Right cardiac atrium (tissue), 5 donors: ENCODE measurements around the gene ODAD2. TPM values are rescaled to one million over a fixed set of nuclear protein-coding genes. Genes with fewer than 3 reads are reported as not detected.

Experiments
- ATAC-seq, 2 donors: fragments of 200-7000 bp; cut with Tn5 transposase; one replicate each; pipeline versions ENCODE4 v1.8.0 to v1.9.1; 2020; ENCODE audit warnings: moderate library complexity in 2 of 2, mild to moderate bottlenecking in 1 of 2
- DNase-seq, 3 donors: peaks; one replicate each; pipeline ENCODE4 v3.0.0-alpha.2; 2020
- H3K27ac ChIP-seq: one replicate; pipeline ENCODE4 v1.5.1; 2013; ENCODE audit warnings: mild to moderate bottlenecking, low read length, control low read depth, moderate library complexity
- H3K27me3 ChIP-seq: one replicate; pipeline ENCODE4 v1.6.1; 2013; ENCODE audit not compliant: control insufficient read depth, insufficient read depth
- H3K4me1 ChIP-seq: one replicate; pipeline ENCODE4 v1.6.1; 2013; ENCODE audit warnings: low read length; ENCODE audit not compliant: control insufficient read depth, insufficient read depth
- H3K4me3 ChIP-seq: one replicate; pipeline ENCODE4 v1.5.1; 2013; ENCODE audit warnings: low read length, control low read depth
- H3K9me3 ChIP-seq: one replicate; pipeline ENCODE4 v1.6.1; 2013; ENCODE audit warnings: low read length; ENCODE audit not compliant: control insufficient read depth
- WGBS: extraction: QIAGEN DNeasy Blood & Tissue Kit; methylation state at CpG from one replicate; pipeline ENCODE4 v1.1.7; 2013; 5-methylcytosine and 5-hydroxymethylcytosine counted together
- intact Hi-C, 4 donors: fragments of 100-400 bp; cut with DNase I; formaldehyde crosslinking; loops; one replicate each; pipeline versions ENCODE4 v1.11.0 to v1.14.0; 2022 to 2023
- long read RNA-seq, 4 donors: library from polyadenylated mRNA; unstranded; transcript quantifications; one replicate each; pipeline ENCODE4 v2.0.0, GENCODE V29; 2020 to 2021
- polyA plus RNA-seq: library from polyadenylated mRNA; stranded (reverse); fragments of 200-250 nt; gene quantifications from one replicate; pipeline ENCODE4 v1.2.3, GENCODE V29; 2013
- total RNA-seq, 4 donors: library from RNA; stranded (reverse); fragmentation: NEBNext Ultra II Directional; extraction: Animal tissue kit (Norgen Biotek cat#: 25700); gene quantifications; one replicate each; pipeline ENCODE4 v1.2.1, GENCODE V29; 2021
- donor health status: healthy with polysubstance abuse.
- donor health status: DM: no; HTN: yes; CAD: no.
- donor health status: DM: no; HTN: no; CAD: no.
- donor health status: DM: no; HTN: yes; CAD: no; lungs with severe emphysema.
- donor health status: DM: yes; HTN: yes; CAD: no.

Gene ODAD2, protein sequence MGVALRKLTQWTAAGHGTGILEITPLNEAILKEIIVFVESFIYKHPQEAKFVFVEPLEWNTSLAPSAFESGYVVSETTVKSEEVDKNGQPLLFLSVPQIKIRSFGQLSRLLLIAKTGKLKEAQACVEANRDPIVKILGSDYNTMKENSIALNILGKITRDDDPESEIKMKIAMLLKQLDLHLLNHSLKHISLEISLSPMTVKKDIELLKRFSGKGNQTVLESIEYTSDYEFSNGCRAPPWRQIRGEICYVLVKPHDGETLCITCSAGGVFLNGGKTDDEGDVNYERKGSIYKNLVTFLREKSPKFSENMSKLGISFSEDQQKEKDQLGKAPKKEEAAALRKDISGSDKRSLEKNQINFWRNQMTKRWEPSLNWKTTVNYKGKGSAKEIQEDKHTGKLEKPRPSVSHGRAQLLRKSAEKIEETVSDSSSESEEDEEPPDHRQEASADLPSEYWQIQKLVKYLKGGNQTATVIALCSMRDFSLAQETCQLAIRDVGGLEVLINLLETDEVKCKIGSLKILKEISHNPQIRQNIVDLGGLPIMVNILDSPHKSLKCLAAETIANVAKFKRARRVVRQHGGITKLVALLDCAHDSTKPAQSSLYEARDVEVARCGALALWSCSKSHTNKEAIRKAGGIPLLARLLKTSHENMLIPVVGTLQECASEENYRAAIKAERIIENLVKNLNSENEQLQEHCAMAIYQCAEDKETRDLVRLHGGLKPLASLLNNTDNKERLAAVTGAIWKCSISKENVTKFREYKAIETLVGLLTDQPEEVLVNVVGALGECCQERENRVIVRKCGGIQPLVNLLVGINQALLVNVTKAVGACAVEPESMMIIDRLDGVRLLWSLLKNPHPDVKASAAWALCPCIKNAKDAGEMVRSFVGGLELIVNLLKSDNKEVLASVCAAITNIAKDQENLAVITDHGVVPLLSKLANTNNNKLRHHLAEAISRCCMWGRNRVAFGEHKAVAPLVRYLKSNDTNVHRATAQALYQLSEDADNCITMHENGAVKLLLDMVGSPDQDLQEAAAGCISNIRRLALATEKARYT
- total RNA-seq (under 1 TPM in 2 of 4 donors, not detected in 2; 0.11 to 0.29 TPM), polyA plus RNA-seq (0.05 TPM)
- long read RNA-seq, donor 1 = 0 reads
- long read RNA-seq, donor 2 = 0 reads
- long read RNA-seq, donor 3 = 0 reads
- long read RNA-seq, donor 4 = 0 reads

DNA sequence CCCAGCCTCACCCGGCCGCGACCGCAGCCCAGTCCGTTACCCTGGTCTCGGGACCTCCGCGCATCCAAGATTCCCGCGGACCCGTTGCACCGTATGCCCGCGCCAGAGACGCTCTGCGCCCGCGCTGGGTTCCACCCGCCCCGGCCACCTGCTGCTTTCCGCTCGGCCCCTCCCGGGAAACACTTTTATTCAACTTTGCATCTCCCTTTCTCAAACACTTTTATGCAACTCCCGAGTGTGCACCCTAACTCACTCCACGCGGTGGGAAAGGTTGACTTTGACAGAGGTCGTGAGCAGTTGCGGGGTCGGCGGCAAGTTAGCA is at the start of gene ODAD2:
ODAD2 (minus strand) TSS at position 126 of the 322 bp plus-strand sequence. CDS start 3,937 bp downstream, outside the sequence.
- H3K27me3 ChIP-seq = no peaks in the 10 kb centered on the region
- WGBS = 4% methylated on average over 30 of the region's 30 CpGs
- H3K27ac ChIP-seq = no peak within 1 kb of the TSS
- H3K9me3 ChIP-seq = no peaks in the 10 kb centered on the region
- intact Hi-C loops = no loop called here
- H3K4me1 ChIP-seq = no peaks in the 10 kb centered on the region
- ATAC-seq = no peak
- DNase-seq = no peak
- H3K4me3 ChIP-seq = peak within 1 kb of the TSS; percentile 75

DNA sequence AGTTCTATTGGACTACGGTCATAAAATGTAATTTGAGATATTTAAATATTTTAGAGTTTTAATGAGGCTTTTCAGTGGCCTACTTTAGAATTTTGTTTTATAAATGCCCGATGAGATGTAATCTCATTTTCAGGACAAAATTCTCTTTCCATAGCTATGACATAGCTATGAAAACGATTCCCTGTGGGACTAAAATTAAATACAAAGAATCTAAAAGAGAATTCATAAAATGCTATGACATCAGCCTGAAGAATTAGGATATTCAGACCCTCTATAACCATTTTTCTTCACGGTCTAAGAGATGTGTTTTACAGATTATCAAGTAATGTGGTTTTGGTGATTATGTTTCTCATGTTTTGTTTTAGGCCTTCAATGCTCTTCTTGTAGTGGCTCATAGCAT is 48.2 kb upstream of the ODAD2 start:
- ATAC-seq (no peak), DNase-seq (no peak)
- no peaks in the 10 kb centered on the region for H3K4me1 ChIP-seq
- 58% methylated on average over 4 of the region's 4 CpGs for WGBS
- intact Hi-C loops = no loop called here
- no peaks in the 10 kb centered on the region for H3K9me3 ChIP-seq
- no peak overlapping the region for H3K4me3 ChIP-seq
- H3K27me3 ChIP-seq = no peaks in the 10 kb centered on the region
- no peak overlapping the region for H3K27ac ChIP-seq

DNA sequence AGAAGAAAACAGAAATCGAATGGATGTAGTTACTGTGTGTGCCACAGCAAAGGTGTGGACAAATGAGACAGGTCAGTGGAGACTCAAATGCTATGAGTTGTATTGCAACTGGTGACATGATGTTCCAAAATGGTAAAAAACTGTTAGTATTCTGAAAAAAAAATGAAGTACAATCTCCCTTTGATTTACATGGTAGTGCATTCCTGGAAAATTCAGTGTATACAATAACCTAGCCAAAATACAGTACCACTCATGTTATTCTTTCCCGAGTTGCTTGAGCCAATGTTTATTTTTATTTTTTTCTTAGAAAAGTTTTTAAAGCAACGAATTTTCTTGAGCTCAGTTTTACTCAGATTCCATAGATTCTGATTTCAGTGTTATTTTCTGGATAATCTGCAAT is 47.7 kb upstream of the ODAD2 start:
- WGBS = 44% methylated on average over 3 of the region's 3 CpGs
- H3K27ac ChIP-seq = no peak overlapping the region
- no peak for DNase-seq
- no peaks in the 10 kb centered on the region for H3K9me3 ChIP-seq
- no peak overlapping the region for H3K4me3 ChIP-seq
- ATAC-seq = no peak
- H3K4me1 ChIP-seq = no peaks in the 10 kb centered on the region
- H3K27me3 ChIP-seq = no peaks in the 10 kb centered on the region
- intact Hi-C loops = no loop called here

DNA sequence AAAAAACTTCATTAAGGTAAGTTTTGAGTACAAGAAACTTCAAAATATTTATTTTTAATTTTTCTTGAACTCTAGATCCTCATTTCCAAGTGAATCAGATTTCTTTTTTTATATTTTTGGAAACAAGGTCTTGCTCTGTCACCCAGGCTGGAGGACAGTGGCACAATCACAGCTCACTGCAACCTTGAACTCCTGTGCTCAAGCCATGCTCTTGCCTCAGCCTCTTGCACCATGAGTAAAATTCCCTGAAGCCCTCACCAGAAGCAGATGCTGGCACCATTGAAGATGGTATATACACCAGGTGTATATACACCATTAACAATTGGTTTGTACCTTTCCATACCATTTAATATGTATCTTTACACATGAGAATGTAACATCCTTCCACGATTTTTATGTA is 45.1 kb upstream of the ODAD2 start:
- DNase-seq = no peak
- WGBS = 64% methylated on average over 1 of the region's 1 CpG
- ATAC-seq = no peak

DNA sequence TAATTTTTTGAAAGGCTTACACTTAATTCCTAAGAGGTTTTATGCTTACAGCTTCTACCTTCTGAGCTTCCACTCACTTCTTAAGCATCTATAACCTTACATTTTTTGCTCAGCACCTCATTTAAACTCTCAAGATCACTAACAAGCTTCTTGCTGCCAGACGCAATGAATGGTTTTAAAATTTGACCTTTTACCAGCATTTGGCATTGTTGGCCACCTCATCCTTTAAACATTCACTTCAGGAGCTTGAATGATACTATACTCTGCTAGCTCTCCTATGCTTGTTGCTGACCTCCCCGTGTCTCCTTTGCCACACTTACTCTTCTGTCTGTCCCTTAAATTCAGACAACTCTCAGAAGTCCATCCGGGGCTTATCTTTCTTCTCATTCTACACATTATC is 37.7 kb upstream of the ODAD2 start:
- H3K27me3 ChIP-seq = no peaks in the 10 kb centered on the region
- H3K9me3 ChIP-seq = no peaks in the 10 kb centered on the region
- no peak for ATAC-seq
- intact Hi-C loops = no loop called here
- no peak overlapping the region for H3K27ac ChIP-seq
- no peak overlapping the region for H3K4me3 ChIP-seq
- 77% methylated on average over 3 of the region's 3 CpGs for WGBS
- no peak for DNase-seq
- H3K4me1 ChIP-seq = no peaks in the 10 kb centered on the region

More for the DNA sequence above, 45.1 kb upstream of the ODAD2 start:
- intact Hi-C loops = no loop called here
- H3K4me3 ChIP-seq = no peak overlapping the region
- H3K9me3 ChIP-seq = no peaks in the 10 kb centered on the region
- no peak overlapping the region for H3K27ac ChIP-seq
- no peaks in the 10 kb centered on the region for H3K27me3 ChIP-seq
- no peaks in the 10 kb centered on the region for H3K4me1 ChIP-seq

DNA sequence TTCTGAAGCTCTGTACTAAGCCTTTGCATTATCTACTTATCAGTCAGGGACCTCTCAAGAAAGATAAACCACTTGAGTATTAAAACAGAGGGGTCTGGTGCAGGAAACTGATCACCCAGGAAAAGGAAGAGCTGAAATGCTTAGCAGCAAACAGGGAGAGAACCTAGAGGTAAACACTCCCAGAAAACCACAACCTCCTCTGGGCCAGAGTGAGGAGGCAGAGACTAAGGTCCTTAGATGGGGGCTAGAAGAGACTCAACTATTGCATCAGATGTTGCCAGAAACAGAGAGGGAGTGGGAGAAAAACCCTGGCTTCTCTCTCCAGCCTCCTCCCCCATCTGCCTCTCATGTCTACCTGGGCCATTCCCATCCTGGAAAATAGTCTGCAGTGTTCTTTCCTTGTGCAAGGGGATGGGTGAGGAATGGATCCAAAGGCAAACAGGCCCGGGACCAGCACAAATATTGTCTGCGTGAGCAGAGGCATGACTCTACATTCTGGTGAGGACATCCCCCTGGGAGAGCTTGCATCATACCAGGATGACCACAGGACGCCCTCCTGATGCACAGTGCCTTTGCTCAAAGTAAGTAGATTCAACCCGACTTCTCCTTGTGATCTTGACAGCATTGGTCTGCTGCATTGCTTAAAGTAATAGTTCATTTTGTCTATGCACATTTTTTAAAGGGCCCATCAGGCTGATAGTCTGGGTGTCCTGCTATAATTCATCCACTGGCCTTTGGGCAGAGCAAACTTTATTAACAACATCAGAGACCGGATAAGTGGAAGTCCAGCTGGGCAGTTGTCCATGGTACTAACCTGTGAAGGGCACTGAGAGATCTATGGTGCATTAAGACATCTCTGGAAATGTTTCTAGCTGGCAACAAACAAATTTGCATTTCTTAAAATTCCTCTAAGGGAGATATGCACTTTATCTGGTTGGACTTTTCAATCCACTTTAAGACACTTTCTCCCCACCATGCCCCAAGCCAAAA is 22.4 kb upstream of the ODAD2 start:
- ATAC-seq = no peak
- DNase-seq = no peak
- 63% methylated on average over 5 of the region's 5 CpGs for WGBS
- Histone ChIP-seq H3K9me3 (no peaks in the 10 kb centered on the region), H3K27ac (no peak overlapping the region), H3K27me3 (no peaks in the 10 kb centered on the region), H3K4me1 (no peaks in the 10 kb centered on the region), H3K4me3 (no peak overlapping the region)
- intact Hi-C loops = no loop called here

DNA sequence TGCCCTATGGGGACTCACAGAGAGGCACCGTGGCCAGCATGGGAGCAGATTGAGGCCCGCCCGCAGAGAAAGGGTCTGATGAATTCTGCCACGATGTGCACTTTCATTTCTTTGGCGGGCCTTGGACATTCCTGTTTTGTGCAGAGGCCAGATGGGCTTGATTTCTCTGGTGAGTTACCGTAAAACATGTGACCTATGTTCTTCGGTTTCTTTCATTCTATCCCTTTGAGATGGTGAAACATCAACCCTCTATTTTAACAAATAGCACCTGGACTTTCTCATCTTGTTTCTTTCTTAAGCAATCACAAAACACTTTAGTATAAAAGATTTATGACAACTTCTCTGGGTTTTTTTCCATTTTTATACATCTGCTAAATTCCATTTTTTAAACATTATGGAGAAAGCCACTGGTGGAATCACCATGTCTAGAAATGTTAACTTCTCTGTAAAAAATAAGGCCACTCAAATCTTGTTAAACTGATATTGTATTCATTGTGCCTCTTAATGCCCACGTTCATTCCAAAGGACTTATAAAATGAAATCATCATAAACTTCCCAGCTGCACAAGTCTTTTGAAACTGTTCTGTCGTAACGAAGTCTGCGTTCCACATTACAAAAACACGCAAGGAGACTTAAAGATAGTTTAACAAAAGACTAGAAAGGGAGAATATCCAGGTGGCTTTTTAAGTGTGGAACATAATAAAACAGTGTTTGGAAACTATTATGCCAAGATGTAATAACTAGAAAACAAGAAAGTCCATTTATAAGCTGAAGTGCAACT is 21.4 kb upstream of the ODAD2 start:
- Histone ChIP-seq H3K27me3 (no peaks in the 10 kb centered on the region), H3K9me3 (no peaks in the 10 kb centered on the region), H3K4me1 (no peaks in the 10 kb centered on the region), H3K4me3 (no peak overlapping the region), H3K27ac (no peak overlapping the region)
- DNase-seq = no peak
- WGBS = 89% methylated on average over 12 of the region's 12 CpGs
- no peak for ATAC-seq
- intact Hi-C loops = no loop called here

DNA sequence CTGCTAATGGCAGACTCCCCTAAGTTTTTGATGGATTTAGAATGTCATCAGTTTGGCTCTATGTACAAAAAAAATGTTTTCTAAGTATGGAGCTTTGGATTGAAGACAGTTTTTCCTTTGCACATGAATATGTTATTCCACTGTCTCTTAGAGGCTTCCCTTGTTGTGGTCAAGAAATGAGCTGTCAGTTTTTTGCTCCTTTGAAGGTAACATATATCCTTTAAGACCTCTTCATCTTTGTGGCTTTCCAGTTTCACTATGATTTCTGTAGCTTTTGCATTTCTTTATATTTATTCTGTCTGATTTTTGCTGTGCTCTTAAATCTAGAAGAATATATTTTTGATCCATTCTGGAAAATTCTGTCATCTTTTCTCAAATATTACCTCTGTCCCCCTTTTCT is 15.8 kb upstream of the ODAD2 start:
- H3K9me3 ChIP-seq = no peaks in the 10 kb centered on the region
- DNase-seq = no peak
- no peak overlapping the region for H3K4me3 ChIP-seq
- H3K4me1 ChIP-seq = no peaks in the 10 kb centered on the region
- no peaks in the 10 kb centered on the region for H3K27me3 ChIP-seq
- intact Hi-C loops = no loop called here
- no peak for ATAC-seq
- no peak overlapping the region for H3K27ac ChIP-seq

DNA sequence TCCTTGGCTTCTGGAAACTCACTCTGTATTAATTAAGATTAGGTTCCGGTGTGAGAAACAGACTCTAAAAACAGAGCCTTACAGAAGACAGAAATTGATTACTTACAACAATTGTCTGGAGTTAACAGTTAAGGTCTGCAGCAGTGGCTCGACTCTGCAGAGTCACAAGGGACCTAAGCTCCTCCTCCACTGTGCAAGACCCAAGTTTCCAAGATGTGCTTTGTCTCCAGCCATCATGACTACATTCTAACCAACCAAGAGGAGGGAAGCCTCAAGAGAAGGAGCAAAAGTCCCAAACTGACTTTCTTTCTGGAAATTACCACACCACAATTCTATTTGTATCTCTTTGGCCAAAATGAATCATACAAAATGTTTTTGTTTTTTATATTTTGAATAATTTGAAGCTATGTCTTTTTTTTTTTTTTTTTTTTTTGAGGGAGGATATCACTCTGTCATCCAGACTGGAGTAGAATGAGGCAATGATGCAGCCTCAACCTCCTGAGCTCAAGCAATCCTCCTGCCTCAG is 14.2 kb upstream of the ODAD2 start:
- H3K27ac ChIP-seq = no peak overlapping the region
- WGBS = 36% methylated on average over 2 of the region's 2 CpGs
- no peak for ATAC-seq
- H3K9me3 ChIP-seq = no peaks in the 10 kb centered on the region
- H3K27me3 ChIP-seq = no peaks in the 10 kb centered on the region
- intact Hi-C loops = no loop called here
- no peaks in the 10 kb centered on the region for H3K4me1 ChIP-seq
- DNase-seq = no peak
- H3K4me3 ChIP-seq = no peak overlapping the region

DNA sequence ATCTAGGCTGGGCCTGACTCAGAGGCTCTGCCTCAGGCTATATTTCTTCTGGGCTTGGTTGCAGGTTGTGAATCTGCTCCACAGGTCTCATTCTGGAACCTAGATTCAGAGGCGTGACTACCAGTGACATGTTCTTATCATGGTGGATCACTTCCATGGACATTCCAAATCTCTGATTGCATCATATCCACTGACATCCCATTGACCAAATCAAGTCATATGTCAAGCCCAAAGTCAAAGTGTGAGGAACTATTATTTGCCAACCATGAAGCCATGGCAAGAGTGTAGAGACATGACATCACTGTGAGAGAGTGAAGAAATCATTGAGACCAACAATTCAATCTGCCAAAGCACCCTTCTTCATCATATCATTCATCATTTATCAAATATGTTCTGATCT is 11.9 kb upstream of the ODAD2 start:
- ATAC-seq = no peak
- H3K27me3 ChIP-seq = no peaks in the 10 kb centered on the region
- intact Hi-C loops = no loop called here
- H3K9me3 ChIP-seq = no peaks in the 10 kb centered on the region
- DNase-seq = no peak
- H3K4me1 ChIP-seq = no peaks in the 10 kb centered on the region
- no peak overlapping the region for H3K4me3 ChIP-seq
- WGBS = 92% methylated on average over 1 of the region's 1 CpG
- H3K27ac ChIP-seq = no peak overlapping the region
